Measurements from ENCODE around the gene PPP2CA. TPM values are rescaled to one million over a fixed set of nuclear protein-coding genes. Genes with fewer than 3 reads are reported as not detected.

PPP2CA gene
- polyA plus RNA-seq, 2 donors = 41.5 to 102 TPM

DNA sequence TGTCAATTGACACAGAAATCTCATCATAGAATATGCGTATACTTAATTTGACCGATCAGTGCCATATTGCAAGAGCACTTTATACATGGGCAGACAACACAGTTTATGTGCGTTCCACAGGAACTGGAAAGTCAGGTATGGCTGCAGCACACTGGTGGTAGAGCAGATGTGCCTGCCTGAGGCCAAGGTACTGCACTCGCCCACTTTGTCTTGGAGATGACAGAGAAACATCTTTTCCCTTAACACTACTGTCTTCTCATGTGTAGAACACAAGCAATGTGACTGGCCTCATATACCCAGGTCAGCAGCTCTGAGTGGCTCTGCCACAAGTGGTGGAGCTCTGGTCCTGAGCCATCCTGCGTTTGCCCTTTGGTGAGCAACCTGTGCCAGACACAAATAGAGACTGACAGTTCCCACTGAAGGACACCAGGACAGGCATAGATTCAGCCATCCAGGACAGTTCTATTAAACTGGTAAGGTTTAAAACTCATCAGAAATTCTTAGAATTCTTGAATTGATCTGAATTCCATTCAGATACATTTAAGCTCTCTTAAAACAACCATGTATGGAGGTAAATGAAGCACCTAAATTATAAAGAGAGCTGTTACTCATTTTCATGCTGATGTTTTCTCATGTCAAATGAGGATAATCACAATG is 21.0 kb upstream of the PPP2CA start:
- Histone ChIP-seq H3K27me3 (ENCODE audit: control insufficient read depth in 1 of 2, insufficient read depth in 2 of 2, low read length in 2 of 2) (no peaks in the 10 kb centered on the region), H3K4me3 (ENCODE audit: low read depth in 1 of 2, low read length in 2 of 2) (no peak overlapping the region), H3K36me3 (ENCODE audit: control insufficient read depth in 2 of 2, insufficient read depth in 2 of 2, low read length in 1 of 2) (no peaks in the 10 kb centered on the region), H3K9me3 (ENCODE audit: control insufficient read depth in 2 of 2, insufficient read depth in 1 of 2, low read depth in 1 of 2, low read length in 1 of 2) (no peaks in the 10 kb centered on the region), H3K4me1 (ENCODE audit: control insufficient read depth in 2 of 2, insufficient read depth in 2 of 2, low read length in 1 of 2) (peaks cover 3 to 4% of the 10 kb centered on the region in 2 donors), H3K27ac (ENCODE audit: low read depth in 2 of 2, low read length in 1 of 2) (peak overlapping the region in 1 of 2 donors; percentile 46)
- 74 to 77% methylated on average over 5 of the region's 5 CpGs for WGBS, 2 donors

DNA sequence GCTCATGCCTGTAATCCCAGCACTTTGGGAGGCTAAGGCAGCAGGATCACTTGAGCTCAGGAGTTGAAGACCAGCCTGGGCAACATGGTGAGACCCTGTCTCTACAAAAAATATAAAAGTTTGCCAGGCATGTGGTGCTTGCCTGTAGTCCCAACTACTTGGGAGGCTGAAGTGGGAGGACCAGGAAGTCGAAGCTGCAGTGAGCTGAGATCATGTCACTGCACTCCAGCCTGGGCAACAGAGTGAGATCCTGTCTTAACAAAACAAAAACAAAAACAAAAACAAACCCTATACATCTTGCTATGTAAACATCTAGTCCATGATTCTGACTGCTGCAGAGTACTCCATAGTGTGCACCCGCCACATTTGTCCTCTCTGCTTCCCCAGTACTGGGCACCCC is 19.8 kb upstream of the PPP2CA start:
- H3K27me3 ChIP-seq (ENCODE audit: control insufficient read depth in 1 of 2, insufficient read depth in 2 of 2, low read length in 2 of 2) = no peaks in the 10 kb centered on the region
- no peaks in the 10 kb centered on the region for H3K36me3 ChIP-seq (ENCODE audit: control insufficient read depth in 2 of 2, insufficient read depth in 2 of 2, low read length in 1 of 2)
- 88 to 89% methylated on average over 2 of the region's 2 CpGs for WGBS, 2 donors
- no peak overlapping the region for H3K27ac ChIP-seq (ENCODE audit: low read depth in 2 of 2, low read length in 1 of 2)
- no peaks in the 10 kb centered on the region for H3K9me3 ChIP-seq (ENCODE audit: control insufficient read depth in 2 of 2, insufficient read depth in 1 of 2, low read depth in 1 of 2, low read length in 1 of 2)
- H3K4me3 ChIP-seq (ENCODE audit: low read depth in 1 of 2, low read length in 2 of 2) = no peak overlapping the region
- peaks cover 3 to 4% of the 10 kb centered on the region in 2 donors for H3K4me1 ChIP-seq (ENCODE audit: control insufficient read depth in 2 of 2, insufficient read depth in 2 of 2, low read length in 1 of 2)

DNA sequence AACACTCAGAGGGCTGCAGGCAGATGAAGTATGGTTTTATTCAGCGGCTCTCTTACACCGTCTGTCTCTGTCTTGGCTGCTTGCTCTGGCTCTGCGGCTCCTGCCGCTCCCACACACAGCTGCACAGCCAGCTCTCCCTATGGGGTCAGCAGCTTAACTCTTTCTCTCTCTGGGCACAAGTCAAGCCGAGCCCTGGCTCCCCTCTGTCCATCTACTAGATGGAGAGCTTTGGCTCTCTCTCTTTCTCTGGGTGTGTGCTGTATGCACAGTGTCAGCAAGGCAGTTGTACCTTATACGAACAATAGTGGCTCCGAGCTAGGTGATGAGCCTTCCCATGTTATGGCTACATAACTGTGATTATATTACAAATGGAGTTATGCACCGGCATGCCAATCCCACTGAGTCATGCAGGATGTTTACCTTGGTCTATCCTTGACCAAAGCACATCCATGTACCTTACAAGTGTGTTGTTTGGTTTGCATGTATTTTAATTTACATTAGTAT is 19.3 kb upstream of the PPP2CA start:
- no peak overlapping the region for H3K27ac ChIP-seq (ENCODE audit: low read depth in 2 of 2, low read length in 1 of 2)
- WGBS, 2 donors = 25 to 41% methylated on average over 8 of the region's 8 CpGs
- no peaks in the 10 kb centered on the region for H3K9me3 ChIP-seq (ENCODE audit: control insufficient read depth in 2 of 2, insufficient read depth in 1 of 2, low read depth in 1 of 2, low read length in 1 of 2)
- no peaks in the 10 kb centered on the region for H3K27me3 ChIP-seq (ENCODE audit: control insufficient read depth in 1 of 2, insufficient read depth in 2 of 2, low read length in 2 of 2)
- peaks cover 3 to 4% of the 10 kb centered on the region in 2 donors for H3K4me1 ChIP-seq (ENCODE audit: control insufficient read depth in 2 of 2, insufficient read depth in 2 of 2, low read length in 1 of 2)
- no peaks in the 10 kb centered on the region for H3K36me3 ChIP-seq (ENCODE audit: control insufficient read depth in 2 of 2, insufficient read depth in 2 of 2, low read length in 1 of 2)
- no peak overlapping the region for H3K4me3 ChIP-seq (ENCODE audit: low read depth in 1 of 2, low read length in 2 of 2)

DNA sequence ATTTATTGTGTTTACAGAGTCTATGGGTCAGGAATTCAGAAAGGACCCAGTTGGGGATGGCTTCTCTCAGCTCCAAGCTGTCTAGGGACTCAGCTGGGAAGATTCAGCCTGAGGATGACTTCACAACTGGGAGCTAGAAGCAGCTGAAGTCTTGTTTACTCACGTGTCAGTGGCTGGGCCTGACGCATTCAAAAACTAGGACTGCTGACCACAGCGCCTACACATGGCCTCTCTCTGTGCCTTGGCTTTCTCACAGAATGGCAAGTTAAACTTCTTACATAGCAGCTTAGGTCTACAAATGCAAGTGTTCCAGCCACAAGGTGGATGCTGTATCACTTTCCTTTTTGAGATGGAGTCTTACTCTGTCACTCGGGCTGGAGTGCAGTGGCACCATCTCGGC is 16.3 kb upstream of the PPP2CA start:
- Histone ChIP-seq H3K4me1 (ENCODE audit: control insufficient read depth in 2 of 2, insufficient read depth in 2 of 2, low read length in 1 of 2) (peaks cover 3 to 4% of the 10 kb centered on the region in 2 donors), H3K36me3 (ENCODE audit: control insufficient read depth in 2 of 2, insufficient read depth in 2 of 2, low read length in 1 of 2) (no peaks in the 10 kb centered on the region), H3K4me3 (ENCODE audit: low read depth in 1 of 2, low read length in 2 of 2) (no peak overlapping the region), H3K9me3 (ENCODE audit: control insufficient read depth in 2 of 2, insufficient read depth in 1 of 2, low read depth in 1 of 2, low read length in 1 of 2) (no peaks in the 10 kb centered on the region), H3K27ac (ENCODE audit: low read depth in 2 of 2, low read length in 1 of 2) (no peak overlapping the region), H3K27me3 (ENCODE audit: control insufficient read depth in 1 of 2, insufficient read depth in 2 of 2, low read length in 2 of 2) (no peaks in the 10 kb centered on the region)
- WGBS, 2 donors = 77 to 78% methylated on average over 5 of the region's 5 CpGs

DNA sequence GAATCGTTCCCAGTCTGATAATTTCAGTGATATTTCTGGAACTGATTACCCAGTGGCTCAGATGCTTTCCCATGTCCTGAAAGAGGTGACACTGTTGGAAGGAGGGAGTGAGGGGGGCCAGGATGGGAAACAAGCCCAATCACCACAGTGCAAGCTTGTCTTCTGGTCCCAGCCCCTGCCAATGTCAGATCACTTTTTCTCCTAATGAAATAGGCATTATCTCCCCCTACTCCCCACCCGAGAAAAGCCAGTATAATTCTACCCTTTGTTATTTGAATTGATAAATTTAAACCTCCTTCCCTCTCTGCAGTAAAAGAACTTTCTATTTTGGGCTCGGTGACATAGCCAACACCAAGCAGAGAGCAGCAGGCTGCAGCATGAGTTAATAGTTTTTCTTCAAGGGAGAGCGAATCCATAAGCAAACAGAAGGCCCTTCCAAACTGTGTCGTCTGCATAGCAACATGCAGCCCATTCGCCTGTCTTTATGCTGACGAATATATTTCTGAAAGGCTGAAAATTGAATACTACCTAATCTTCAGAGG is 14.6 kb upstream of the PPP2CA start:
- WGBS, 2 donors = 18 to 23% methylated on average over 7 of the region's 7 CpGs
- H3K36me3 ChIP-seq (ENCODE audit: control insufficient read depth in 2 of 2, insufficient read depth in 2 of 2, low read length in 1 of 2) = no peaks in the 10 kb centered on the region
- H3K27me3 ChIP-seq (ENCODE audit: control insufficient read depth in 1 of 2, insufficient read depth in 2 of 2, low read length in 2 of 2) = no peaks in the 10 kb centered on the region
- no peak overlapping the region for H3K4me3 ChIP-seq (ENCODE audit: low read depth in 1 of 2, low read length in 2 of 2)
- H3K27ac ChIP-seq (ENCODE audit: low read depth in 2 of 2, low read length in 1 of 2) = peak overlapping the region in 1 of 2 donors; percentile 24
- peaks cover 0 to 3% of the 10 kb centered on the region in 2 donors for H3K4me1 ChIP-seq (ENCODE audit: control insufficient read depth in 2 of 2, insufficient read depth in 2 of 2, low read length in 1 of 2)
- H3K9me3 ChIP-seq (ENCODE audit: control insufficient read depth in 2 of 2, insufficient read depth in 1 of 2, low read depth in 1 of 2, low read length in 1 of 2) = no peaks in the 10 kb centered on the region

DNA sequence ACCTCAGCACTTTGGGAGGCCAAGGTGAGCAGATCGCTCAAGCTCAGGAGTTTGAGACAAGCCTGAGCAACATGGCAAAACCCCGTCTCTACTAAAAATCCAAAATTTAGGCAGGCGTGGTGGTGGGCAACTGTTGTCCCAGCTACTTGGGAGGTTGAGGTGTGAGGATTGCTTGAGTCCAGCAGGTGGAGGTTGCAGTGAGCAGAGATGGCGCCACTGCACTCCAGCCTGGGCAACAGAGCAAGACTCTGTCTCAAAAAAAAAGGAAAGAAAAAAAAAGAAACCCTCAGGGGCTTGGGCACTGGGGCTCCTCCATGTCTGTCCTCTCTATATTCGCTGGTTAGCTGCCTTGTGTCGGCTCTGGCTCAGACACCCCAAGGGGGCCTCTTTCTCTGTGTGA is 10.9 kb upstream of the PPP2CA start:
- no peaks in the 10 kb centered on the region for H3K4me1 ChIP-seq (ENCODE audit: control insufficient read depth in 2 of 2, insufficient read depth in 2 of 2, low read length in 1 of 2)
- no peaks in the 10 kb centered on the region for H3K27me3 ChIP-seq (ENCODE audit: control insufficient read depth in 1 of 2, insufficient read depth in 2 of 2, low read length in 2 of 2)
- no peak overlapping the region for H3K4me3 ChIP-seq (ENCODE audit: low read depth in 1 of 2, low read length in 2 of 2)
- H3K36me3 ChIP-seq (ENCODE audit: control insufficient read depth in 2 of 2, insufficient read depth in 2 of 2, low read length in 1 of 2) = no peaks in the 10 kb centered on the region
- 94 to 95% methylated on average over 6 of the region's 6 CpGs for WGBS, 2 donors
- no peak overlapping the region for H3K27ac ChIP-seq (ENCODE audit: low read depth in 2 of 2, low read length in 1 of 2)
- no peaks in the 10 kb centered on the region for H3K9me3 ChIP-seq (ENCODE audit: control insufficient read depth in 2 of 2, insufficient read depth in 1 of 2, low read depth in 1 of 2, low read length in 1 of 2)

DNA sequence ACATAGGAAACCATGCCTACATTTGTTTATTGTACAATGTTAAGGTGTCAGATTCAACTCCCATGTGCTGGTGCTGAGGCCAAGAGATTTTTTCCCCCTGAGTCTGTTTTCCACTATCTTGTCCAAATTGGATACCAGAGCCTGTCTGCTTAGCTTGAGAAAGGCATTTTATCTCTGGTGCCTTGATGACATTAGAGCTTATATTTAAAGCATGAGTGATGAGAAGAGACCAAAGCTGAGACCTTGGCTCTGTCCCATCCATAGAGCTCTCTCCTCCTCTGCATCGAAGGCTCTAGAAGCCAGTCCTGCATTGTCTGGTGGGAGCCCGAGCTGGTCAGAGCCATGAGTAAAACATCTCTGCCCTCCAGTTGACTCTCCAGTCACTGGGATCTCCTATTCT is 10.4 kb upstream of the PPP2CA start:
- Histone ChIP-seq H3K36me3 (ENCODE audit: control insufficient read depth in 2 of 2, insufficient read depth in 2 of 2, low read length in 1 of 2) (no peaks in the 10 kb centered on the region), H3K27me3 (ENCODE audit: control insufficient read depth in 1 of 2, insufficient read depth in 2 of 2, low read length in 2 of 2) (no peaks in the 10 kb centered on the region), H3K9me3 (ENCODE audit: control insufficient read depth in 2 of 2, insufficient read depth in 1 of 2, low read depth in 1 of 2, low read length in 1 of 2) (no peaks in the 10 kb centered on the region), H3K4me3 (ENCODE audit: low read depth in 1 of 2, low read length in 2 of 2) (no peak overlapping the region), H3K4me1 (ENCODE audit: control insufficient read depth in 2 of 2, insufficient read depth in 2 of 2, low read length in 1 of 2) (no peaks in the 10 kb centered on the region), H3K27ac (ENCODE audit: low read depth in 2 of 2, low read length in 1 of 2) (no peak overlapping the region)
- 65 to 68% methylated on average over 2 of the region's 2 CpGs for WGBS, 2 donors

DNA sequence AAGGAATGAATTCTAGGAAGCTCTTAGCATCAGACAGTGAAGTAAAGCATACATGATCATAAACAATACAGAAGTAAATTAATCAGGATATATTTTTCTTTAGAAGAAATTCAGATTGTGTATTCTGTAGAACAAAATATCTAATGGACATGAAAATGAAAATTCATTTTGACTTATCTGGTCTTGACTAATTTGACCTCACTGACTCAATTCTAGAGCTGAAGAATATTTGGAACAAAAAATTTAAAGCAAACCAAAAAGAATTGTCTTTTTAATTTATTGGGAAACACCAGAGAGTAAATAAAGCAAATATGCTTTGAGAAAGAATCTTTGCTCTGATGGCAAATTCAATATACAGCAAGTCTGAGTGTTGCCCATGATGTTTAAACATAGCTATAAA is 2.8 kb upstream of the PPP2CA start:
- Histone ChIP-seq H3K4me1 (ENCODE audit: control insufficient read depth in 2 of 2, insufficient read depth in 2 of 2, low read length in 1 of 2) (peaks cover 0 to 4% of the 10 kb centered on the region in 2 donors), H3K36me3 (ENCODE audit: control insufficient read depth in 2 of 2, insufficient read depth in 2 of 2, low read length in 1 of 2) (no peaks in the 10 kb centered on the region), H3K4me3 (ENCODE audit: low read depth in 1 of 2, low read length in 2 of 2) (no peak overlapping the region), H3K27me3 (ENCODE audit: control insufficient read depth in 1 of 2, insufficient read depth in 2 of 2, low read length in 2 of 2) (no peaks in the 10 kb centered on the region), H3K9me3 (ENCODE audit: control insufficient read depth in 2 of 2, insufficient read depth in 1 of 2, low read depth in 1 of 2, low read length in 1 of 2) (no peaks in the 10 kb centered on the region), H3K27ac (ENCODE audit: low read depth in 2 of 2, low read length in 1 of 2) (no peak overlapping the region)

DNA sequence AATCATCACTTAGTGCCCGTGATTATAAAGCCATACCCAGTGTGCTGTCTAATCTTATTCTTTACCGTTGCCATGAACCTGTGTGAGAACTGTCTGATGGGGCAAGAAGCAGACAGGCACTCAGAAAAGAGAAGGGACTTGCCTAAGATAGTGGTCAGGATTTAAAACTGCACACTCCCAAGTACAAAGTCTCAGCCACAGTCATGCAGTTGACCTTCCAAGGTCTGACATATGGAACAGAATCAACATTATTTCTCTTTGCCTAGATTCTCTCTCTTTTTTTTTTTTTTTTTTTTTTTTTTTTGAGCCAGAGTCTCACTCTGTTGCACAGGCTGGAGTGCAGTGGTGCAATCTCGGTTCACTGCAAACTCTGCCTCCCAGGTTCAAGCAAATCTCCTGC is 1.9 kb upstream of the PPP2CA start:
- Histone ChIP-seq H3K9me3 (ENCODE audit: control insufficient read depth in 2 of 2, insufficient read depth in 1 of 2, low read depth in 1 of 2, low read length in 1 of 2) (no peaks in the 10 kb centered on the region), H3K4me1 (ENCODE audit: control insufficient read depth in 2 of 2, insufficient read depth in 2 of 2, low read length in 1 of 2) (peaks cover 0 to 4% of the 10 kb centered on the region in 2 donors), H3K27ac (ENCODE audit: low read depth in 2 of 2, low read length in 1 of 2) (peak overlapping the region; percentile 80 to 99), H3K4me3 (ENCODE audit: low read depth in 1 of 2, low read length in 2 of 2) (no peak overlapping the region), H3K36me3 (ENCODE audit: control insufficient read depth in 2 of 2, insufficient read depth in 2 of 2, low read length in 1 of 2) (no peaks in the 10 kb centered on the region), H3K27me3 (ENCODE audit: control insufficient read depth in 1 of 2, insufficient read depth in 2 of 2, low read length in 2 of 2) (no peaks in the 10 kb centered on the region)
- 74 to 81% methylated on average over 3 of the region's 3 CpGs for WGBS, 2 donors

DNA sequence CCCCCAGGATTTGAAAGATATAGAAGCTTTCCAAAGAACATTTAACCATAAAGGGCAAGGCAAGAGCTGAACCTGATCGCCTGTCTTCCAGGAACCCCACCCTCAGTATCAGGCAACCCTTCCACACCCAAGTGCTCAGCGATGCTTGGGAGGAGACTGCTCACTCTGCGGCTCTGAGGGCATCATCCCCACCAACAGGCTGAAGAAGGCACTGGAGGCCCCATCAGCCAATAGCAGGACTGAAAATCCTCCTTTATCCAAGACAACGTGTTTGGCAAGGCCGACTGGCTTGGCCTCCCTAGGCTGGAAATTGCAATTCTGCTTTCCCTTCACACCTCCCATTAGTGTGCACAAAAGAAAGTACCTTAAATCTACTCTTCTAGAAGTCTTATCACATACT is 1.4 kb upstream of the PPP2CA start:
- no peaks in the 10 kb centered on the region for H3K27me3 ChIP-seq (ENCODE audit: control insufficient read depth in 1 of 2, insufficient read depth in 2 of 2, low read length in 2 of 2)
- no peaks in the 10 kb centered on the region for H3K36me3 ChIP-seq (ENCODE audit: control insufficient read depth in 2 of 2, insufficient read depth in 2 of 2, low read length in 1 of 2)
- H3K9me3 ChIP-seq (ENCODE audit: control insufficient read depth in 2 of 2, insufficient read depth in 1 of 2, low read depth in 1 of 2, low read length in 1 of 2) = no peaks in the 10 kb centered on the region
- H3K4me3 ChIP-seq (ENCODE audit: low read depth in 1 of 2, low read length in 2 of 2) = peak overlapping the region in 1 of 2 donors; percentile 93
- WGBS, 2 donors = 31 to 34% methylated on average over 5 of the region's 5 CpGs
- peak overlapping the region; percentile 99 to 100 for H3K27ac ChIP-seq (ENCODE audit: low read depth in 2 of 2, low read length in 1 of 2)
- H3K4me1 ChIP-seq (ENCODE audit: control insufficient read depth in 2 of 2, insufficient read depth in 2 of 2, low read length in 1 of 2) = peaks cover 0 to 4% of the 10 kb centered on the region in 2 donors

Measured in esophagus (tissue), 2 donors.